ENCODE measurements around the gene MARCOL. TPM values are rescaled to one million over a fixed set of nuclear protein-coding genes. Genes with fewer than 3 reads are reported as not detected.

MARCOL gene
- total RNA-seq, 1 experiment from 2014 or later, result not detected

DNA sequence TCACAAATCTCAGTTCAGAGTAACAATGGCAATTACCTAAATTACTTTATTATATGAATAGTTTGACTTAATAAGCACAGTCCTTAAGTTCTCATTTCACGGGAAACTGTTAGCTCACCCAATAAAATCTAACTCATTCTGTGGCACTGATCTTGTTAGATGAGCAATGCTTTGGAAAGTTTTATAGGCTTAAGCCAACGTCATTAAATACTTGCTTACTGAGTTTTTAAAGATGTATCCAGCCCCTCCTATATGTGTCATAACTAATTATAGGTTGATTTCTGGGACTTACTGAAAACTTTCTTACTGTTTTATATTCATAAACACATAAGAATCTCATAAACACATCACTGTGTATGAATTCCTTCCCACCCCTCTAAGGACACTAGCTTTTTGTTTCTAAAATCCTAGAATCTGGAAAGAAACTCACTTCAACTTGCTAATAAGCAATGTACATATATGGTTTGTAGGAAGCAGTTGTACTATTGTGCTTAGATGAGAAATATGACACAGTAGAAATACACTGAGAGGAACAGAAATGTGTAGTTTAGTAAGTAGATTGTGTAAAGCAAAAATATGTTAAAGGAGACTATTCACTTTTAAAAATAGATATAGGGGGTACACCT, 14.1 kb upstream of the MARCOL start:
- H3K36me3 Mint-ChIP-seq, result no peaks in the 10 kb centered on the region
- TF ChIP-seq, protein P1, sequence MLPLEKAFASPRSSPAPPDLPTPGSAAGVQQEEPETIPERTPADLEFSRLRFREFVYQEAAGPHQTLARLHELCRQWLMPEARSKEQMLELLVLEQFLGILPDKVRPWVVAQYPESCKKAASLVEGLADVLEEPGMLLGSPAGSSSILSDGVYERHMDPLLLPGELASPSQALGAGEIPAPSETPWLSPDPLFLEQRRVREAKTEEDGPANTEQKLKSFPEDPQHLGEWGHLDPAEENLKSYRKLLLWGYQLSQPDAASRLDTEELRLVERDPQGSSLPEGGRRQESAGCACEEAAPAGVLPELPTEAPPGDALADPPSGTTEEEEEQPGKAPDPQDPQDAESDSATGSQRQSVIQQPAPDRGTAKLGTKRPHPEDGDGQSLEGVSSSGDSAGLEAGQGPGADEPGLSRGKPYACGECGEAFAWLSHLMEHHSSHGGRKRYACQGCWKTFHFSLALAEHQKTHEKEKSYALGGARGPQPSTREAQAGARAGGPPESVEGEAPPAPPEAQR (CRISPR knock-in tag; IDR thresholded peaks at IDR 0.05), result no peak
- TF ChIP-seq, protein P2, sequence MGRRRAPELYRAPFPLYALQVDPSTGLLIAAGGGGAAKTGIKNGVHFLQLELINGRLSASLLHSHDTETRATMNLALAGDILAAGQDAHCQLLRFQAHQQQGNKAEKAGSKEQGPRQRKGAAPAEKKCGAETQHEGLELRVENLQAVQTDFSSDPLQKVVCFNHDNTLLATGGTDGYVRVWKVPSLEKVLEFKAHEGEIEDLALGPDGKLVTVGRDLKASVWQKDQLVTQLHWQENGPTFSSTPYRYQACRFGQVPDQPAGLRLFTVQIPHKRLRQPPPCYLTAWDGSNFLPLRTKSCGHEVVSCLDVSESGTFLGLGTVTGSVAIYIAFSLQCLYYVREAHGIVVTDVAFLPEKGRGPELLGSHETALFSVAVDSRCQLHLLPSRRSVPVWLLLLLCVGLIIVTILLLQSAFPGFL (CRISPR knock-in tag; IDR thresholded peaks at IDR 0.05; ENCODE audit: borderline replicate concordance), result no peak
- no peak for TF ChIP-seq ZNF121 (CRISPR knock-in tag; IDR thresholded peaks at IDR 0.05)
- TF ChIP-seq NR2C2 (CRISPR knock-in tag; IDR thresholded peaks at IDR 0.05), result no peak
- no peak for TF ChIP-seq ZNF263 (CRISPR knock-in tag; IDR thresholded peaks at IDR 0.05; ENCODE audit: low read depth)
- TF ChIP-seq, protein P3, sequence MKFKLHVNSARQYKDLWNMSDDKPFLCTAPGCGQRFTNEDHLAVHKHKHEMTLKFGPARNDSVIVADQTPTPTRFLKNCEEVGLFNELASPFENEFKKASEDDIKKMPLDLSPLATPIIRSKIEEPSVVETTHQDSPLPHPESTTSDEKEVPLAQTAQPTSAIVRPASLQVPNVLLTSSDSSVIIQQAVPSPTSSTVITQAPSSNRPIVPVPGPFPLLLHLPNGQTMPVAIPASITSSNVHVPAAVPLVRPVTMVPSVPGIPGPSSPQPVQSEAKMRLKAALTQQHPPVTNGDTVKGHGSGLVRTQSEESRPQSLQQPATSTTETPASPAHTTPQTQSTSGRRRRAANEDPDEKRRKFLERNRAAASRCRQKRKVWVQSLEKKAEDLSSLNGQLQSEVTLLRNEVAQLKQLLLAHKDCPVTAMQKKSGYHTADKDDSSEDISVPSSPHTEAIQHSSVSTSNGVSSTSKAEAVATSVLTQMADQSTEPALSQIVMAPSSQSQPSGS (CRISPR knock-in tag; IDR thresholded peaks at IDR 0.05; ENCODE audit: borderline replicate concordance, low read depth), result no peak
- TF ChIP-seq ZNF219 (CRISPR knock-in tag; IDR thresholded peaks at IDR 0.05; ENCODE audit: borderline replicate concordance), result no peak
- no peaks in the 10 kb centered on the region for H3K9me3 Mint-ChIP-seq
- H3K27ac Mint-ChIP-seq, result no peak overlapping the region
- H3K4me1 Mint-ChIP-seq, result peaks cover 9% of the 10 kb centered on the region
- ChIA-PET POLR2A (no interaction called here), CTCF (no interaction called here)
- no peak overlapping the region for H3K4me3 Mint-ChIP-seq
- H3K27me3 Mint-ChIP-seq (ENCODE audit: low read depth), result no peaks in the 10 kb centered on the region
- ATAC-seq (no peak), DNase-seq (ENCODE audit: low spot score) (no peak)

DNA sequence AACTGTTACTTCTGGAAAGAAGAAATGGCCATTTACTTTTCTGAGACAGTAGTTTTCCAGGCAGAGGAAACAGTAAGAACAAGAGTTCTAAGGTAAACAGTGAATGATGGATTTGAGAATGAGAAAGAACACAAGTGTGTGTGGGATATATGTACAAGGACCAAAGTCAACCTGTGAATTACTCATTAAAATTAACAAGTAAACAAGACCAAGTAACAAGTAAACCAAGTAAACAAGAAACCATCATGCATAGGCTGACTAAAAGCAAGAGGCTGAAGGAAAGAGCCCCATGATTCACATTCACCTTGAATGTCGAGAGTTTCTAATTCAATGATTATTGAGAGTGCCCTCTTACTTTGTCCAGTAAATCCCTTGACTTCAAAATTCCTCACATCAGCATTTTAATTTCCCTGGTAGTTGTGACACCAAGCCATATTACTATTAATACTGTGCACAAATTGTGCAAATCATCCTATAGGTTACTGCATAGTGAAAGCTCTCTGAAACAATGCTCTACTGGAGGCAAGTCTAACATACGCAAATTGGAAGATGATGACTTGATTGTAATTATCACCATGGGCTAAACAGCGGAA, 9.8 kb upstream of the MARCOL start:
- POLR2A ChIA-PET, result no interaction called here
- Mint-ChIP-seq H3K9me3 (peaks cover 13% of the 10 kb centered on the region), H3K4me3 (peak overlapping the region; percentile 36), H3K27ac (0 out of 2 replicates have a peak overlapping the region, but pooled peaks have one; percentile 11), H3K27me3 (ENCODE audit: low read depth) (no peaks in the 10 kb centered on the region), H3K4me1 (peaks cover 26% of the 10 kb centered on the region), H3K36me3 (peaks cover 11% of the 10 kb centered on the region; the same call in 1 of the 2 replicates)
- no peak for ATAC-seq
- CTCF ChIA-PET, result no interaction called here
- no peak for DNase-seq (ENCODE audit: low spot score)
- TF ChIP-seq CBFB (CRISPR knock-in tag; IDR thresholded peaks at IDR 0.05; ENCODE audit: low read depth) (no peak), GTF2I (CRISPR knock-in tag; conservative IDR thresholded peaks at IDR 0.05) (no peak), PRRX2 (CRISPR knock-in tag; IDR thresholded peaks at IDR 0.05) (no peak), NFATC4 (CRISPR knock-in tag; IDR thresholded peaks at IDR 0.05) (no peak), SMAD3 (CRISPR knock-in tag; IDR thresholded peaks at IDR 0.05; ENCODE audit: borderline replicate concordance) (no peak), GRHL2 (CRISPR knock-in tag; IDR thresholded peaks at IDR 0.05; ENCODE audit: insufficient replicate concordance, severe bottlenecking) (no peak), SMAD4 (CRISPR knock-in tag; IDR thresholded peaks at IDR 0.05) (no peak), ATF1 (CRISPR knock-in tag; IDR thresholded peaks at IDR 0.05) (no peak)
- TF ChIP-seq, protein P4, sequence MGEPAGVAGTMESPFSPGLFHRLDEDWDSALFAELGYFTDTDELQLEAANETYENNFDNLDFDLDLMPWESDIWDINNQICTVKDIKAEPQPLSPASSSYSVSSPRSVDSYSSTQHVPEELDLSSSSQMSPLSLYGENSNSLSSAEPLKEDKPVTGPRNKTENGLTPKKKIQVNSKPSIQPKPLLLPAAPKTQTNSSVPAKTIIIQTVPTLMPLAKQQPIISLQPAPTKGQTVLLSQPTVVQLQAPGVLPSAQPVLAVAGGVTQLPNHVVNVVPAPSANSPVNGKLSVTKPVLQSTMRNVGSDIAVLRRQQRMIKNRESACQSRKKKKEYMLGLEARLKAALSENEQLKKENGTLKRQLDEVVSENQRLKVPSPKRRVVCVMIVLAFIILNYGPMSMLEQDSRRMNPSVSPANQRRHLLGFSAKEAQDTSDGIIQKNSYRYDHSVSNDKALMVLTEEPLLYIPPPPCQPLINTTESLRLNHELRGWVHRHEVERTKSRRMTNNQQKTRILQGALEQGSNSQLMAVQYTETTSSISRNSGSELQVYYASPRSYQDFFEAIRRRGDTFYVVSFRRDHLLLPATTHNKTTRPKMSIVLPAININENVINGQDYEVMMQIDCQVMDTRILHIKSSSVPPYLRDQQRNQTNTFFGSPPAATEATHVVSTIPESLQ (CRISPR knock-in tag; IDR thresholded peaks at IDR 0.05), result no peak
- TF ChIP-seq, protein P5, sequence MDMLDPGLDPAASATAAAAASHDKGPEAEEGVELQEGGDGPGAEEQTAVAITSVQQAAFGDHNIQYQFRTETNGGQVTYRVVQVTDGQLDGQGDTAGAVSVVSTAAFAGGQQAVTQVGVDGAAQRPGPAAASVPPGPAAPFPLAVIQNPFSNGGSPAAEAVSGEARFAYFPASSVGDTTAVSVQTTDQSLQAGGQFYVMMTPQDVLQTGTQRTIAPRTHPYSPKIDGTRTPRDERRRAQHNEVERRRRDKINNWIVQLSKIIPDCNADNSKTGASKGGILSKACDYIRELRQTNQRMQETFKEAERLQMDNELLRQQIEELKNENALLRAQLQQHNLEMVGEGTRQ (CRISPR knock-in tag; IDR thresholded peaks at IDR 0.05), result no peak
- TF ChIP-seq, protein P6, sequence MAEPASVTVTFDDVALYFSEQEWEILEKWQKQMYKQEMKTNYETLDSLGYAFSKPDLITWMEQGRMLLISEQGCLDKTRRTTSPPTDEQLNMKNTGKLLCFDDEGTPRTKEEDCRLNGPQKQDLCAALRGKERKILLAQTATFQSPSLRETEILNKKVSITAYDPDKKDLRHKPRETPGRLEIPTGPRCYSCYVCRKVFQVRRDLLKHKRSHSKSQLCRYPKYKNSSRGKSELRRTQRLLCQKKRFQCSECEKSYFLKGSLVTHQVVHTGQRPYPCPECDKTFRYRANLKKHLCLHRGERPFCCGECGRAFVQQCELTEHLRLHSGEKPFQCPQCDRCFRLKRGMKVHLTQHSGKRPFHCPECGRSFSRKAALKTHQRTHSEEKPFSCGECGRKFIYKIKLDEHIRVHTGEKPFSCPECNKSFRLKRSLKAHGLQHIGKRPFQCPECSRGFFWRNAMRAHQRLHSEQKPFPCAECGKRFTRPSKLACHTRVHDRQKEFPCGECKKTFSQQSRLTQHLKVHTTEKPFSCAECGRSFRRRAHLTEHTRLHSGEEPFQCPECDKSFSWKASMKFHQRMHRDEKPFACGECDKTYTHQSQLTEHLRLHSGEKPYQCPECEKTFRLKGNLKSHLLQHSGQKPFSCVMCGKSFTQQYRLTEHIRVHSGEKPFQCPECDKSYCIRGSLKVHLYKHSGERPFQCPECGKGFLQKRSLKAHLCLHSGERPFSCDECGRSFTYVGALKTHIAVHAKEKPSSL (CRISPR knock-in tag; conservative IDR thresholded peaks at IDR 0.05), result no peak
- TF ChIP-seq, protein P7, sequence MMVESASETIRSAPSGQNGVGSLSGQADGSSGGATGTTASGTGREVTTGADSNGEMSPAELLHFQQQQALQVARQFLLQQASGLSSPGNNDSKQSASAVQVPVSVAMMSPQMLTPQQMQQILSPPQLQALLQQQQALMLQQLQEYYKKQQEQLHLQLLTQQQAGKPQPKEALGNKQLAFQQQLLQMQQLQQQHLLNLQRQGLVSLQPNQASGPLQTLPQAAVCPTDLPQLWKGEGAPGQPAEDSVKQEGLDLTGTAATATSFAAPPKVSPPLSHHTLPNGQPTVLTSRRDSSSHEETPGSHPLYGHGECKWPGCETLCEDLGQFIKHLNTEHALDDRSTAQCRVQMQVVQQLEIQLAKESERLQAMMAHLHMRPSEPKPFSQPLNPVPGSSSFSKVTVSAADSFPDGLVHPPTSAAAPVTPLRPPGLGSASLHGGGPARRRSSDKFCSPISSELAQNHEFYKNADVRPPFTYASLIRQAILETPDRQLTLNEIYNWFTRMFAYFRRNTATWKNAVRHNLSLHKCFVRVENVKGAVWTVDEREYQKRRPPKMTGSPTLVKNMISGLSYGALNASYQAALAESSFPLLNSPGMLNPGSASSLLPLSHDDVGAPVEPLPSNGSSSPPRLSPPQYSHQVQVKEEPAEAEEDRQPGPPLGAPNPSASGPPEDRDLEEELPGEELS (CRISPR knock-in tag; IDR thresholded peaks at IDR 0.05), result no peak
- TF ChIP-seq, protein P8, sequence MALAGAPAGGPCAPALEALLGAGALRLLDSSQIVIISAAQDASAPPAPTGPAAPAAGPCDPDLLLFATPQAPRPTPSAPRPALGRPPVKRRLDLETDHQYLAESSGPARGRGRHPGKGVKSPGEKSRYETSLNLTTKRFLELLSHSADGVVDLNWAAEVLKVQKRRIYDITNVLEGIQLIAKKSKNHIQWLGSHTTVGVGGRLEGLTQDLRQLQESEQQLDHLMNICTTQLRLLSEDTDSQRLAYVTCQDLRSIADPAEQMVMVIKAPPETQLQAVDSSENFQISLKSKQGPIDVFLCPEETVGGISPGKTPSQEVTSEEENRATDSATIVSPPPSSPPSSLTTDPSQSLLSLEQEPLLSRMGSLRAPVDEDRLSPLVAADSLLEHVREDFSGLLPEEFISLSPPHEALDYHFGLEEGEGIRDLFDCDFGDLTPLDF (CRISPR knock-in tag; IDR thresholded peaks at IDR 0.05), result no peak
- TF ChIP-seq, protein P9, sequence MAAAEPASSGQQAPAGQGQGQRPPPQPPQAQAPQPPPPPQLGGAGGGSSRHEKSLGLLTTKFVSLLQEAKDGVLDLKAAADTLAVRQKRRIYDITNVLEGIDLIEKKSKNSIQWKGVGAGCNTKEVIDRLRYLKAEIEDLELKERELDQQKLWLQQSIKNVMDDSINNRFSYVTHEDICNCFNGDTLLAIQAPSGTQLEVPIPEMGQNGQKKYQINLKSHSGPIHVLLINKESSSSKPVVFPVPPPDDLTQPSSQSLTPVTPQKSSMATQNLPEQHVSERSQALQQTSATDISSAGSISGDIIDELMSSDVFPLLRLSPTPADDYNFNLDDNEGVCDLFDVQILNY (CRISPR knock-in tag; IDR thresholded peaks at IDR 0.05), result no peak

Measured in WTC11 (cell line).